Activated CD4-positive, alpha-beta T cell treated with anti-CD3 and anti-CD28 coated beads, Interleukin-2, amount 50 U/mL, for 16 hours (primary cell): ENCODE measurements around the gene SFN.
"Not testable (repeated sequence)": the region's sequence is repeated elsewhere in the genome, so short reads cannot be mapped to it uniquely, and the experiment has no call there.

Source experiments
- DNase-seq: peaks from one replicate; pipeline ENCODE4 v3.0.0-alpha.2; 2020

The SFN gene

DNA sequence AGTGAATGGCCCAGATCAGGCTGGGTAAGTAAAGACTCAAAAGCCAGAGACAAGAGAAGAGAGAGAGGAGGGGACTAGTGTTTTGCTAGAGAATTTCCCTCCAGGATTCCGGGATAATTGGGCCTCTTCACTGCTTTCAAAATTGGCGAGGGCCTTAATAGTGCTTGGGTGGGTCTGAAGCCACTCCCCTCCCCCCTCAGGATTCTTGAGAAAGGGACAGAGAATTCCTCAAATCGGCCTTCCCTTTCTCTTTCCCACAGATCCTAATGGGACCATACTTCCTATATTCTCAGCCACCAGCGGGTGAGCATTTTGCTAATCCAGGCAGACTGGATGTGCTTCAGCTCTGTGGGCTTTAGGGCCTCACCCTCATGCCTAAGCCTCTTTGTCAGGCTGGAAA is 11.9 kb downstream of the SFN start:
- DNase-seq = no peak

DNA sequence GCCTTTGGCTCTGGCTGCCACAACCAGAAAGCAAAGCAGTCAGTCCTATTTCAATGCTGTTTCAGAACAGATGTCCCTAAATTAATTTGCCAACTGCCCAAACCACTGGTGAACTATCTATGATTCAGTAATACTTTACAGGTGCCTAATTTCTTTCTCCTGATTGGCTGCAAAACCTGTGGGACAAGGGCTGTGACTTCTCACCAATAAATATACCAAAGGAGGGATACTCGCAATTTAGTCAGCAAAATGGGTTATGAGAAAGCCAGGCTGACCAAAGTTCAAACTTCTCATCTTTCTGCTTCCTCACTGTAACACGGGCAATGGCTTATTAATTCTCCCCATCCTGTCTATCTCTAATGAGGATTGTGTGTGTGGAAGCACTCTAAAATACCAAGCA is 14.4 kb downstream of the SFN start:
- no peak for DNase-seq

DNA sequence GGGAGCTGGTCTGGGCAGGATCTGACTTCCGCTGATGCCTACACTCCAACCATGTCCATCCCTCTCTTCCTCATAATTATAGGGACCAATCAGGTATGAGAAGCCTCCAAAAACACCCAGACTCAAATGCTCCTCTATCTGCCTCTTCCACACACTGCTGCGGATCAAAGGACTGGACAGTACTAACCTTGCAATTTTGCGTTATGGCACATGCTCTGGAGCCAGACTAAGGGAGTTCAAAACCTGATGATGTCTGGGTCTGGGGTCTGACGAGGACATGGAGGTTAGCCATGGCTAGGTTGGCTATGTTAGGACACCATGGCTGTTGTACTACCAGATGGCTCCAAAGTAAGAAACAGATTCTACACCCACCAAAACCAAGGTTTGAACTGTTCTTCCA is 16.8 kb downstream of the SFN start:
- DNase-seq = no peak

DNA sequence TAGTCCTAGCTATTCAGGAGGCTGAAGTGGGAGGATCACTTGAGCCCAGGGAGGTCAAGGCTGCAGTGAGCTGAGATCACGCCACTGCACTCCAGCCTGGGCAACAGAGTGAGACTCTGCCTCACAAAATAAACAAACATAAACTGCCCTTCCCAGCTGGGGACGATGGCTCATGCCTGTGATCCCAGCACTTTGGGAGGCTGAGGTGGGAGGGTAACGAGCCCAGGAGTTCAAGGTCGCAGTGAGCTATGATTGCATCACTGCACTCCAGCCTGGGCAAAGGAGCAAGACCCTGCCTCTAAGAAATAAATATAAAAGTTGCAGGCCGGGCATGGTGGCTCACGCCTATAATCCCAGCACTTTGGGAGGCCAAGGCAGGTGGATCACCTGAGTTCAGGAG is 18.7 kb downstream of the SFN start:
- not testable (repeated sequence) for DNase-seq

DNA sequence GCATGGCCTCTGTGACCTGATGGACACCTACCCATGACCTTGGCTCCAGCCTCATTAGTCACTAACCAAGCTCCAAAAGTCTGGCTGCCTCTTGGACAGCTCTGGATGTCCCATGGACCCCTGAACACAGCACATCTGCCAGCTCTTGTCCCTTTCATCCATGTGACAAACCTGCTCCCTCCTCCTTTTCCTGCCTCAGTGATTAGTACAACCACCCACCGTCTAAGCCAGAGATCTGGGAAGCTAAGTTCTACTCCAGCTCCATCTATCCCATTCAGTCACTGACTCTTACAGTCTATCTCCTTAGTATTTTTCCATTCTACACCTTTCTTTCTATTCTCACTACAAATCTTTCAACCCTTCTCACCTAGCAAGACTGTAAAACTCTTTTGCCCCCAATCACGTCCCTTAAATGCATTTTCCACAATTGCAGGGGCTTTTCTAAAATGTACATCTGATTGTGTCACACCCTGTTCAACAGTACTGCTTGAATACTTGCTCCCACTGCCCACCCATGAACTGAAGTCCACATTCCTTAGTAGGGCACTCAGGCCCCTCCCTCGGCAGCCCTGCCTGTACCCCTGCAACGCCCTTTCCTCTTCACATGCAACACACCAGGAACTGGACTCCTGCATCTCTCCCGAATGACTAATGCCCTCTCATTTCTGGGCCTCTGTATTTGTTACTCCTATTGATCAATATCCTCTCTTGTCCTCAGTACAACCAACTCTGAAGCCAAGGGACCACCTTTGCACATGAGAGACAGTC is 19.9 kb downstream of the SFN start:
- no peak for DNase-seq

DNA sequence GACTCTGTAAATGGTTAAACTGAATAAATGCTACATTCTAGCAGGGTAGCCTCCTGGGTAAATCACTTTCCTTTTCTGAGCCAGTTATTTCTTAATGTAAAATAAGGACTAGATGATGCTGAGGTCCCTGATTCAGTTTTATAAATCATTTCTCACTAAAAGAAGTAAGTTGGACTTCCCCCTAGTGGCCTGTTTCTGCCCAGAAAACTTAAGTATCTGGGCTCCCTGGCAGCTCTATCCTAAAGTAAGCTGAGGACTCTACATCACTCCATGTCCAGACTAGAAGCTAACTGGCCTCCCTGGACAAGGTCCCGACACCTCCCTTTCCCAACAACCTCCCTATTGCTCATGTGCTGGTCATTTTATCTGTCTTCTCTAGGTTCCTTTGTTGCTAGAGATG is 24.2 kb downstream of the SFN start:
- peak; percentile 18 for DNase-seq

DNA sequence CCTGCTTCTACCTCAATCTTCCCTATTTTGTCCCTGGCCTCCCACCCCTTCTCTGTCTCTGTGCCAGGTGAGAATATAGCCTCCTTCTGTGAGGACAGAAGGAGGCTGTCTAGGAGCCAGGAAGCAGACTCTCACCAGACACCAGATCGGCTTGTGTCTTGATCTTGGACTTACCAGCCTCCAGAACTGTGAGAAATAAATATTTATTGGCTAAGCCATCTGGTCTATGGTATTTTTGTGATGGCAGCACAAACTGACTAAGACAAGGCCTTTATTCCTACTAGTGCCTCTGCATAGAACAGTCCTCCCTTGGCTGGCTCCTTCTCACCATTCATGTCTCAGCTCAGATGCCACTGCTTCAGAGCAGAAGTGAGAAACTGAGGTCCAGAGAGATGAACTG is 25.3 kb downstream of the SFN start:
- no peak for DNase-seq

DNA sequence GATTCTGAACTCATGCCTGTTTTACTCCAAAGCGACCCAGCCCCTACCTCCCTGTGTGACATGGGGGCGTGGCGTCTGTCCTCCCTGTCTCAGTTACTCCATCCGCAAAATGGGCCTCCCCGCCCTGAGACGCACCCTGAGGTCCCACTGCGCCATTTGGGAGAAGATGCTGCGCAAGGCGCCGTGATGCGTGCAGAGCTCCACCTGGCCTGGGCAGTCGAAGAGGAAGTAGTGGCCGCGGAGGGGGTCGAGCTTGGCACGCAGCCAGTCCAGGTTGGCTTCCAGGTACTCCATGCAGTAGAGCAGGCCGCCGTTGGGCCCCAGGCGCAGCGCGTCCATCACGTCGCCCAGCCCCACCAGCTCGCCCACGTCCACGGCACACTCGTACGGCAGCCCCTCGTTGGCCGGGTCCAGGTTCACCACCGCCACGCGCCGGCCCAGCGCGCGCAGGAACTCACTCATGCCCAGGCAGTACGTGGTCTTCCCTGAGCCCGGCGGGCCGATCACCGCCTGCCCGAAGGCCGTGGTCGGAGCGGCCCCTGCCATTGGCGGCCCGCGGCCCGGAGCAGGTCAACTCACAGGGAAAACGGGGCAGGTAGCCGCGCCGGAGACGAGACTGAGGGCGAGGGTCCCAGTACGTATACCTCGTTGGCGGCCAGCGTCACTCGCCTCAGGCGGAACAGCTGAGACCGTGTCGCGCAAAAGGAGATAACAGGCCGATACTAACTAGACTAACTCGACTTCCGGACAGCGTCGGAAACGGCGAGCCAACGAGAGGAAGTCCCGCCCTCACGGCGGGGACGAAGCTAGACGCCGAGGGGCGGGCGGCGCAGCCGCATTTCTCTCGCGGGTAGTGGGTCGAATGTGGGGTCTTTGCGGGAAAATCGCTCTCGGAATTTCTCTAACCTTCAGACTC is 26.9 kb downstream of the SFN start, which contains the start of gene GPN2:
TSS of gene GPN2 (minus strand) at position 733 of the 916 bp plus-strand sequence. CDS start at position 546, 187 bp downstream.
- DNase-seq = peak; percentile 87

DNA sequence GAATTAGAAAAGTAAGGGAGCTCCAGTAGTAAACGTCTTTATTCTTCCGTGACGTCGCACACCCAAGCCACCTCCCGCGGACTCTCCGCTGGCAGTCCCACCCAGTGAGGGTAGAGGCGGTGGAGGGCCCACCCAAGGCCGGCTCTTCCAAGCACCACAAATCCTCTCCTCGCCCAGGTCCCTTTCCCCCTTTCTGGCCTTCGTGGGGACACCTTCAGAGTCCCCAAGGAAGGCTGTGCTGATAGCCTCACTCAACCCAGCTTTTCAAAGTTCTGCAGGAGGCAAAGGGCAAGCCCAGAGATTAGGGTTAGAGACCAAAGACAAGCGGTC is 27.5 kb downstream of the SFN start:
- DNase-seq = no peak

DNA sequence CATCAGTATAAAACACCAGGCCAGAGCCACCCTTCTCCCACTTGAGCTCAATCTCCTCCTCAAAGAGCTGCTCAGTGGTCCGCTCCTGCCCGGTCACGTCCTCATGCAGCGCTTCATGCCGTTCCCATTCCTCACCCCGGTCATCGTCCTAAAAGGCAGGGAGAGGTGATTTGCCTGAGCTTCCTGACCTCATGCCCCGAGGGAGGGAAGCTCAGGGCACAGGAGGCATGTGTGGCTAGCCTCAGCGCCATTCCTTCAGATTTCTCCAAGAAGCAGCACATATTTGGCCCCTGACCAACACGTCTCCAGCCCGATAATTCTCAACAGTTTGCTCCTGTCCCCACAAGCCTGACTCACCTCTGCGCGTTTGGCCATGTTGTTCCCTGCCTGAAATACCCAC is 31.3 kb downstream of the SFN start:
- DNase-seq = no peak

DNA sequence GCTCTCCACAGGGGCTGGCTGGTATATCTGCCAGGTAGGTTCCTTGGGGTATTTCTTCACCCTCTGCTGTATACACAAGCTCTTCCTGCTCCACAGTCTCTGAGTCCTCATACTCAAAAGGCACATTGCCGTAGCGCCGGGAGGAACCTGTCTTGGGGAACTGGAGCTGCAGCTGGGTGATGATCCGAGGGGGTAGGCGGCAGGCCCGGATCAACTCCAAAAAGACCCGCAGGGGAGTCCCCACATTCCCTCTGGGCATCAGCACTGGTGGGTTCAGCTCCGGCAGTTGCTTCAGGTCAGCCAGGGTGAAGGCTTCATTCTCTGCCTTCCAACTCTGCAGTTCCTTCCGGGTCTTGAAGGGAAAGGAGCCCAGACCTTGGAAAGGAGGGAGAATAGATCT is 34.4 kb downstream of the SFN start:
- no peak for DNase-seq

DNA sequence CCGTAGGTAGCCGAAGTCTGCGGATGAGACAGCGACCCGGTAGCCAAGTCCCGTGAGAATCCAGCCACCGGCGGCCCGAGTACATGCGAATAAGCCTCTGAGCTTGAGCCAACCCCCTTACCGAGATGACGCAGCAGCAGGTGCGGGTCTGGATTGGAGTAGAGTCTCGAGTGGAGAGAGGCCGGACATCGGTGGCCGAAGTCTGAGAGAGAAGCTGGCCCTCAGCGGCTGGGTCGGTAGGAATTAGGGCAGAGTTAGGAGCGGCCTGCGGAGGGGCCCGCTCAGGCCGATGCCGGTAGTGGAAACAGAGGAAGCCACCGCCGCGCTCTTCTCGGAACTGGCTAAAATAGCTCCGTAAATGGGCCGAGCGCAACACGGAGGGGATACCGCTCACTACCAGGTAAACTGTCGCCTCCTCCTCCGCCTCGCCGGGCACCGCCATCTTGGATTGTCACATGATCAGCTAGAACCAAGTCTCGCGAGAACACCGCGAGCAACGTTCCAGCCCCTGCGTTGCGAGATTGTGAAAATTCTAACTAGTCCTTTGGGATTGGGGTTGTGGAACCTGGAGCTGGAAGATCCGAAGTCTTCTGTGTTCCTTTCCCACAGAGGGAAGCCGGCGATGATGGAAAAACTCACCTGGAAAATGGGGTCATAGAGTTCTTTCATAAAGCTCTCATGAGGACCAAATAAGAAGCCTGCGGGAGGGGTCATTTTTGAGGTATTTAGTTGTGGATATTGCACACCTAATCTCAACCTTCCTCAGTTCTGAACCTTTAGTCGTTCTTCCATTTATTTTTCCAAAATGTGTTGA is 37.3 kb downstream of the SFN start, which contains the start of gene GPATCH3:
TSS of gene GPATCH3 (minus strand) at position 467 of the 814 bp plus-strand sequence. CDS start at position 442, 25 bp downstream.
- peak; percentile 92 for DNase-seq

DNA sequence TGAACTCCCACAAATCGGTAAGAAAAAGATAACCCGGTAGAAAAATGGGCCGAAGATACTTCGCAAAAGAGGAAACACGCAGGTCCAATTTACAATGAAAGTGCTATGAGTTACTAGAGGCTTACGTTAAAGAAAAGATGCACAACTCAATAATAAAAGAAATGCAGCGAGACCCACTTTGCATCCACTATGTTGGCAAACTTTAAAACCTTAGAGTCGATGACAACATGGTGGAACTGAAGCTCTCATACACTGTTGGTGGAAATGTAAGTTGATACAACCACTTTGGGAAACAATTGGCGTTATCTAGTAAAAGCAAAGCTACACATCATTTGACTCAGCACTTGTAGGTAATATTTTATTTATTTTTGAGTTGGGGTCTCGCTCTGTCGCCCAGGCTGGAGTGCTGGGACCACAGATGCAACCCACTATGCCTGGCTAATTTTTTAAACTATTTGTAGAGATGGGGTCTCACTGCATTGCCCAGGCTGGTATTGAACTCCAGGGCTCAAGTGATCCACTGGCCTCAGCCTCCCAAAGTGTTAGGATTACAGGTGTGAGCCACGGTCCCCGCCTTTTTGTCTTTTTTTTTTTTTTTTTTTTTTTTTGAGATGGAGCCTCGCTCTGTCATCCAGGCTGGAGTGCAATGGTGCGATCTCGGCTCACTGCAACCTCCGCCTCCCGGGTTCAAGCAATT is 38.0 kb downstream of the SFN start:
- no peak for DNase-seq

DNA sequence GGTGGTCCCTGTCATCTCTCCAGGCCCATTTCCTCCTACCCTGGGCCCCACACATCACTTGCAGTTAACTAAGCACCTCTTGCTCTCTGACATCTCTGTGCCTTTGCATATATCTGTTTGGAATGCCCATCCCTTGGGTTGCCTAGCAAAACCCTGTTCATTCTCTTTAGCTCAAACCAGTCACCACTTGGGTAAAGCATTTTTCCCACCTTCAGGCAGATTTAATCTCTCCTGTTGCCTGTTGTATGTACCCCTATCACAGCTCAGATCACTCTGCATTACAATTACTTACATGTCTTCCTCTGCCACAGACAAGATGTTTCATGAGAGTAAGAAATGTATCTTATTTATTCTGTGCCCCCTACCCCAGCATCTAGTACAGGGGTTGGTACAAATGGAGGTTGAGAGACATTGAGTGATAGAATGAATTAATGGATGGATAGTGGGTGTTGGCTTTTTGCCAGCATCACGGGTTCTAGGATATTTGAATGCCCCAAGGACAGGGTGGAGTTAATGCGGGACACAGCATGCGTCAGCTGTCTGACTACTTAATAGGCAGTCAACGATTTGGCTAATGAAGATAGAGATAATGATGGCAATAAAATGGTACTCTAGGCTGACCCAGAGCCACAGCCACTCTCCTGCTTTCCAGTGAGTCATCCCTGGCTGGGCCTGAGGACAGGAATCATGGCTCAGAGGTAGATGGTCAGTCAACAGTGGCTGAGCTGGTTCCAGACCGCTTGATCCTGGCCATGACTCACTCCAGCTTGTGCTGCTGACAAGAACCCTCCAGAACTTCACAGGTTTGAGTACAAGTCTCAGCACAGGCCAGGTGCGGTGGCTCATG is 44.3 kb downstream of the SFN start:
- DNase-seq = no peak

DNA sequence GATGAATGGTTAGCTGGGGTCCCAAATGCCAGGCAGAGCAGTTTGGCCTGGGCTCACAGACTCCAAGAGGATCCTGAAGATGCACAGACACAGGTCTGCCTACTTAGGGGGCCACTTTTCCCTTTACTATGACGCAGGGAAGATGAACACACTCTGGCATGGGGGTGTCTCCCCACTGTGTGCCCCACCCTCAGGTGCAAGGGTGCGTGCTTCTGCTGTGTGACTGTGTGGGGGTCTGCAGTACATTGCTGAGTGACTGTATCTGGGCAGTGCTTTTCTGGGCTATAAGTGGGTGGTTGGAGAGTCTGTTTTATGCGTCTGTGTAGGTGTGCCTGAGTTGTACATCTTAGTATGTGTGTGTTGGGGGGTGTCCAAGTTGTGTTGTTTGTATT is 47.0 kb downstream of the SFN start:
- no peak for DNase-seq

DNA sequence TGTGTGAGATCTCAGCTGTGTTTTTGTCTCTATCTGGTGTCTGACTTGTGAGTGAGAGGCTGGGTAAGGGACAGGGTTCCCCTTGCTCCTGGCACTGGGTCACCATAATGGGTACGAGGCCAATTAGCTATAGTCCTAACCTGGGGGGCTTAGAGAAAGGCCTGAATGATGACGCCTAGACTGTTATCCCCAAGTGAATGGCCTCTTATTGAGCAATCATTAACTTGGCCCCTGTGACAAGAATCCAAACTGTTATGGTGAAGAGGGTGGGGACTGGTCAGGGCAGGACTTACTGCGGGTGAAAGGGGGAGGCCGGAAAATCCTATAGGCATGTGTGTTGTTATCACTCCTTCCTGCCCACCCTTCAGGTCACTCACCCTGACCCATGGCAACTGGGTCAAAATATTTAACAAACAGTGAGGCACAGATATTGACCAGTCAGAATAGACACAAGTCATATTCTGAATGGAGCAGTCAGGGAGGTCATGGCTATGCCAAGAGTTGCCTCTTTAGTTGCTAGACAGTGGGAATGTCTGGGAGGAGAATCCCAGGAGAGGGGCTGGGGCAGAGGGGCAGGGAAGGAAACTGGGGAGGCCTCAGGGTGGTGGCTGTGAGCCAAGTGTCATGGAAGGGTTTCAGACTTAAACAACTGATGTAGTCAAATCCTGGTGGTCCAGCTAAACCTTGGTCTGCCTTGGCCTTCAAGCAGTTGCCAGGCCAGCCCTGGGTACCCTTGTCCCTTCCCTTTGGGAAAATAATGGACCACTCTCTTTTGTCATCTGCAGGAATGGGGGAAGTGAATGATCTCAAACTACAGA is 47.6 kb downstream of the SFN start:
- DNase-seq = no peak

DNA sequence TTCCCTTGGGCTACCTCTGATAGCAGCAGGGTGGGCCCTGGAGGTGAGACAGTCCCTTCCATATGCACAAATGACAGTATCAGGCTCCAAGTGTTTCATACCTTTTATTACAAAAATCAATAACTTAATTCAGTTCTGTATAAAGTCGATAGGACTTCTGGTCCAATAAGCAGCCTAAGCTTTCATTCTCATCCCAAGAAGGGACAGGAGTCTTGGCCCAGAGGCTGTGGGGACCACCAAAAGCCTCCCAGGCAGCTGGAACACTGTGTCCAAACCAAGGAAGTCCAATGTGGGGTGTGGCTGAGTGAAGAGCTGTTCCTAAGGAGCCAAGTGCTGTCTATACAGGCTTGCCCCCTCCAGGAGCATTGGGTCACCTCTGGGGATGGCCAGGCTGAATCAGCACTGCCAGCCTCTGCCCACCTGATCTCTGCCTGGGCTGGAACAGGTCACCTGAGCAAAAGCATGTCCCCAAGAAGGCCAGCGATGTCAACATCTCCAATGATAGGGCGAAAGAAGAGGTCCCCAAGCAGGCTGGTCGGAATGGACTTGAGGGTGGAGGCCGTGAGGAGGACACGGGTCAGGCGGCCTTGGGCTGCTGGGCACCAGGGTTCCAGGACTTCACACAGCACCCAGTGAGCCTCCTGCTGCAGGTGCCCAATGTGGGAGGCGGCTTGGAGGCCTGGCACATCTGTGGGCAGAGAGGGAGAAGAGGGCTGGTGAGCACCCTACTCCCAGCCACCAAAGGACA is 48.6 kb downstream of the SFN start:
- no peak for DNase-seq

DNA sequence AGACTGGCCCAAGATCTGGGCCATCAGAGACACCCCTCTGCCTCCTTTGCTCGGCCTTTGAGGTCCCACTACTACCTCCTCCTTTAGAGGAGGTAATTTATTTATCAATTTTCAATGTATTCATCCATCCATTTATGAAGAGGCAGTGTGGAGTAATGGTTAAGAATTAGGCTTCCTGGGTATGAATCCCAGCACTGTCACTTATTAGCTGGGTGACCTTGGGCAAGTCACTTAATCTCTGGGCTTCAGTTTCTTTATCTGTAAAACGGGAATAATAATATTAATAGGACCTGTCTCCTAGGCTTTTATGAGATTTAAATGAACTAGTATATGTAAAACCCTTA is 49.2 kb downstream of the SFN start:
- no peak for DNase-seq

DNA sequence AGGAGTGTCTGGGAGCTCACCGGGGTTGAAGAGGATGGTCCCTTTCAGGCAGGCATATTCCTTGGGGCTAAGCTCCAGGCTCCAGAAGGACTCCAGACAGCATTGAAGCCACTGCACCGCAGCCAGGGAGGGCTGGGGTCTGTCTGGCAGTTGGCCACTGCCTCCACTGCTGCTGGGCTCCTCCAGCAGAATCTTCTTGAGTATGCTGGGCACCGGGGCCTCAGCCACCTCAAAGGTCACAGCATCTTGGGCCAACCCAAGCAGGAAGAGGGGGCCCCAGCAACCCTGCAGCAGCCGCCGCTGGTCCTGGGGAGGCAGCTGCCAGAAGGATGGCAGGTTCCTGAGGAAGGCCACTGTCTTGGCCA is 50.4 kb downstream of the SFN start:
- DNase-seq = no peak
